ENCODE measurements around the gene DAD1. TPM values are rescaled to one million over a fixed set of nuclear protein-coding genes. Genes with fewer than 3 reads are reported as not detected.

Gene DAD1
- polyA plus RNA-seq, 4 donors = 147 to 313 (median 225) TPM

- 83 to 87% (median 84%) methylated on average over 3 of the region's 3 CpGs for WGBS, 3 donors
- Histone ChIP-seq H3K9me3 (ENCODE audit: control insufficient read depth in 2 of 2, insufficient read depth in 1 of 2, low read depth in 1 of 2, low read length in 1 of 2) (no peaks in the 10 kb centered on the region), H3K4me3 (ENCODE audit: low read depth in 1 of 3, low read length in 3 of 3) (no peak overlapping the region), H3K4me1 (ENCODE audit: control insufficient read depth in 3 of 3, insufficient read depth in 2 of 3, low read depth in 1 of 3, low read length in 2 of 3) (peaks cover 0 to 2% (median 0%) of the 10 kb centered on the region in 3 donors), H3K36me3 (ENCODE audit: control insufficient read depth in 3 of 3, insufficient read depth in 2 of 3, low read depth in 1 of 3, low read length in 3 of 3) (peaks cover 17 to 78% (median 26%) of the 10 kb centered on the region in 3 donors), H3K27me3 (ENCODE audit: control insufficient read depth in 3 of 3, insufficient read depth in 3 of 3, low read length in 3 of 3) (no peaks in the 10 kb centered on the region), H3K27ac (ENCODE audit: low read depth in 1 of 3, low read length in 2 of 3) (no peak overlapping the region)
- no peak for DNase-seq
- no peak for FAIRE-seq
These were observed 18.3 kb upstream of the DAD1 start for GRCh38 chr14:22607291-22607690.

GRCh38 chr14:22606380-22606779, 17.4 kb upstream of the DAD1 start:
- DNase-seq (peak in 1 of 2 donors; percentile 18), FAIRE-seq (no peak)
- H3K27ac ChIP-seq (ENCODE audit: low read depth in 1 of 3, low read length in 2 of 3) = no peak overlapping the region
- peaks cover 17 to 80% (median 33%) of the 10 kb centered on the region in 3 donors for H3K36me3 ChIP-seq (ENCODE audit: control insufficient read depth in 3 of 3, insufficient read depth in 2 of 3, low read depth in 1 of 3, low read length in 3 of 3)
- no peak overlapping the region for H3K4me3 ChIP-seq (ENCODE audit: low read depth in 1 of 3, low read length in 3 of 3)
- H3K4me1 ChIP-seq (ENCODE audit: control insufficient read depth in 3 of 3, insufficient read depth in 2 of 3, low read depth in 1 of 3, low read length in 2 of 3) = peaks cover 0 to 2% (median 0%) of the 10 kb centered on the region in 3 donors
- WGBS, 3 donors = 80 to 84% (median 82%) methylated on average over 6 of the region's 6 CpGs
- no peaks in the 10 kb centered on the region for H3K9me3 ChIP-seq (ENCODE audit: control insufficient read depth in 2 of 2, insufficient read depth in 1 of 2, low read depth in 1 of 2, low read length in 1 of 2)
- no peaks in the 10 kb centered on the region for H3K27me3 ChIP-seq (ENCODE audit: control insufficient read depth in 3 of 3, insufficient read depth in 3 of 3, low read length in 3 of 3)

DNA sequence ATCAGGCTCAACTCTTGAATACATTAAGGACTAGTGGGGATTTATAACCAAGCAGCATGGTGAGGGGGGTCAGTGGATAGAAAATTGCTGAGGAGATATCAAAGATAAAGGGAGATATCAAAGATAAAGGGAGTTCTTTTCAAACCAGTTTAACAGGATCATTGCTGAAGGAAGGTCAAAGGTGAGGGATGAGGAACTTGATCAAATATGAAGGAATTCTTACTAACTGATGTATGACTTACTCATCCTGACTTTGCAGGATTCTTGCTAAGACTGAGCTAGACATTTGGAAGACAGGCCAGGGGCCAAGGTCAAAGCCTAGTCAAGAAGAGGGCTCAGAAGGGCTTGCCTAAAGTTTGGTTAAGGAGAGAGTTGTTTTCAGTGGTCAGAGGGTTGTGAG, 13.8 kb upstream of the DAD1 start:
- H3K27me3 ChIP-seq (ENCODE audit: control insufficient read depth in 3 of 3, insufficient read depth in 3 of 3, low read length in 3 of 3) = no peaks in the 10 kb centered on the region
- no peak overlapping the region for H3K4me3 ChIP-seq (ENCODE audit: low read depth in 1 of 3, low read length in 3 of 3)
- no peaks in the 10 kb centered on the region for H3K9me3 ChIP-seq (ENCODE audit: control insufficient read depth in 2 of 2, insufficient read depth in 1 of 2, low read depth in 1 of 2, low read length in 1 of 2)
- no peak for DNase-seq
- H3K36me3 ChIP-seq (ENCODE audit: control insufficient read depth in 3 of 3, insufficient read depth in 2 of 3, low read depth in 1 of 3, low read length in 3 of 3) = peaks cover 11 to 53% (median 22%) of the 10 kb centered on the region in 3 donors
- no peak for FAIRE-seq
- H3K27ac ChIP-seq (ENCODE audit: low read depth in 1 of 3, low read length in 2 of 3) = no peak overlapping the region
- peaks cover 1 to 13% (median 4%) of the 10 kb centered on the region in 3 donors for H3K4me1 ChIP-seq (ENCODE audit: control insufficient read depth in 3 of 3, insufficient read depth in 2 of 3, low read depth in 1 of 3, low read length in 2 of 3)

- H3K9me3 ChIP-seq (ENCODE audit: control insufficient read depth in 2 of 2, insufficient read depth in 1 of 2, low read depth in 1 of 2, low read length in 1 of 2) = no peaks in the 10 kb centered on the region
- no peak overlapping the region for H3K4me3 ChIP-seq (ENCODE audit: low read depth in 1 of 3, low read length in 3 of 3)
- no peaks in the 10 kb centered on the region for H3K27me3 ChIP-seq (ENCODE audit: control insufficient read depth in 3 of 3, insufficient read depth in 3 of 3, low read length in 3 of 3)
- peaks cover 1 to 15% (median 4%) of the 10 kb centered on the region in 3 donors for H3K4me1 ChIP-seq (ENCODE audit: control insufficient read depth in 3 of 3, insufficient read depth in 2 of 3, low read depth in 1 of 3, low read length in 2 of 3)
- no peak for FAIRE-seq
- WGBS, 3 donors = 86 to 97% (median 96%) methylated on average over 5 of the region's 5 CpGs
- peaks cover 11 to 47% (median 22%) of the 10 kb centered on the region in 3 donors for H3K36me3 ChIP-seq (ENCODE audit: control insufficient read depth in 3 of 3, insufficient read depth in 2 of 3, low read depth in 1 of 3, low read length in 3 of 3)
- no peak overlapping the region for H3K27ac ChIP-seq (ENCODE audit: low read depth in 1 of 3, low read length in 2 of 3)
- DNase-seq = no peak
These were observed 13.0 kb upstream of the DAD1 start for GRCh38 chr14:22601996-22602395.

GRCh38 chr14:22601456-22601855, 12.4 kb upstream of the DAD1 start:
- peaks cover 1 to 15% (median 4%) of the 10 kb centered on the region in 3 donors for H3K4me1 ChIP-seq (ENCODE audit: control insufficient read depth in 3 of 3, insufficient read depth in 2 of 3, low read depth in 1 of 3, low read length in 2 of 3)
- H3K9me3 ChIP-seq (ENCODE audit: control insufficient read depth in 2 of 2, insufficient read depth in 1 of 2, low read depth in 1 of 2, low read length in 1 of 2) = no peaks in the 10 kb centered on the region
- H3K4me3 ChIP-seq (ENCODE audit: low read depth in 1 of 3, low read length in 3 of 3) = no peak overlapping the region
- DNase-seq = no peak
- no peaks in the 10 kb centered on the region for H3K27me3 ChIP-seq (ENCODE audit: control insufficient read depth in 3 of 3, insufficient read depth in 3 of 3, low read length in 3 of 3)
- peaks cover 9 to 46% (median 22%) of the 10 kb centered on the region in 3 donors for H3K36me3 ChIP-seq (ENCODE audit: control insufficient read depth in 3 of 3, insufficient read depth in 2 of 3, low read depth in 1 of 3, low read length in 3 of 3)
- no peak for FAIRE-seq
- H3K27ac ChIP-seq (ENCODE audit: low read depth in 1 of 3, low read length in 2 of 3) = no peak overlapping the region
- WGBS, 3 donors = 87 to 96% (median 91%) methylated on average over 2 of the region's 2 CpGs

DNA sequence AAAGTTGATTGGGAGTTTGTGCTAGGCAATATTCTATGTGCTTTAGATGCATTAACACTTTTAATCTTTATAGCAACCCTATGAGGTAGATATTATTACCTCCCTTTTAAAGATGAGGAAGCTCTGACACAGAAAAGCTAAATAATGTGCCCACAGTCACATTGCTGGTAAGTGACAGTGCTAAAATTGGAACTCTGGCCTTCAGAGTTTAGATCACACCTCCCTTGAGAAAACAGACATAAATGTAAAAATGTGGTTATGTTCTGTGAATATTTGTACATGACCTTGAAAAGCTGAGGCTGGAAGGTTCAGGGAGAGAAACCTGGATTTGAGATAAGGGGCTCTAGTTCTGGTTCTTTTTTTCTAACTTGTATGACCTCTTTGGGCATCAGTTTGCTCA, 11.0 kb upstream of the DAD1 start:
- FAIRE-seq (no peak), DNase-seq (no peak)
- H3K36me3 ChIP-seq (ENCODE audit: control insufficient read depth in 3 of 3, insufficient read depth in 2 of 3, low read depth in 1 of 3, low read length in 3 of 3) = peaks cover 3 to 32% (median 12%) of the 10 kb centered on the region in 3 donors
- H3K27ac ChIP-seq (ENCODE audit: low read depth in 1 of 3, low read length in 2 of 3) = no peak overlapping the region
- no peaks in the 10 kb centered on the region for H3K9me3 ChIP-seq (ENCODE audit: control insufficient read depth in 2 of 2, insufficient read depth in 1 of 2, low read depth in 1 of 2, low read length in 1 of 2)
- H3K4me3 ChIP-seq (ENCODE audit: low read depth in 1 of 3, low read length in 3 of 3) = no peak overlapping the region
- H3K27me3 ChIP-seq (ENCODE audit: control insufficient read depth in 3 of 3, insufficient read depth in 3 of 3, low read length in 3 of 3) = no peaks in the 10 kb centered on the region
- H3K4me1 ChIP-seq (ENCODE audit: control insufficient read depth in 3 of 3, insufficient read depth in 2 of 3, low read depth in 1 of 3, low read length in 2 of 3) = peaks cover 1 to 12% (median 4%) of the 10 kb centered on the region in 3 donors

DNA sequence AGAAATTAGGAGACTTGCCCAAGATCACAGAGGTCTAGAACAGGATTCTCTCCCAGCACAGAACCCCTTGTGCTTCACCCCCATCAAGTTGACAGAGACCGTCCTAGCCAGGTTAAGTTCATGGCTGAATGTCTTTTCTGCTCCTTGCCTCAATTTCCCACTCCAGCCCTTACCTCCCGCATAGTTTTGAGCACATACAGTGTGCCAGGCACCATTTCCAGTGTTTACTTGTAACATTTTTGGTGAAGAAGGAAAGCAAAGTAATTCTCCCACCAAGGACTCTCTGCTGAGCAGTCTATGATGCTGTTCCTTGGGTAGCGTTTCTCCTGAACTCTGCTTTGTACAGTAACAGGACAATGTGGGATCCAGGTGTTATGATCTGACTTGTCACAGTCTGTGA, 10.3 kb upstream of the DAD1 start:
- DNase-seq (no peak), FAIRE-seq (no peak)
- Histone ChIP-seq H3K4me1 (ENCODE audit: control insufficient read depth in 3 of 3, insufficient read depth in 2 of 3, low read depth in 1 of 3, low read length in 2 of 3) (peaks cover 1 to 12% (median 4%) of the 10 kb centered on the region in 3 donors), H3K9me3 (ENCODE audit: control insufficient read depth in 2 of 2, insufficient read depth in 1 of 2, low read depth in 1 of 2, low read length in 1 of 2) (no peaks in the 10 kb centered on the region), H3K27ac (ENCODE audit: low read depth in 1 of 3, low read length in 2 of 3) (peak overlapping the region in 2 of 3 donors; percentile 30 to 99), H3K27me3 (ENCODE audit: control insufficient read depth in 3 of 3, insufficient read depth in 3 of 3, low read length in 3 of 3) (no peaks in the 10 kb centered on the region), H3K4me3 (ENCODE audit: low read depth in 1 of 3, low read length in 3 of 3) (peak overlapping the region in 2 of 3 donors; percentile 64 to 98), H3K36me3 (ENCODE audit: control insufficient read depth in 3 of 3, insufficient read depth in 2 of 3, low read depth in 1 of 3, low read length in 3 of 3) (peaks cover 3 to 25% (median 8%) of the 10 kb centered on the region in 3 donors)
- WGBS, 3 donors = 79 to 91% (median 84%) methylated on average over 3 of the region's 3 CpGs

- peaks cover 1 to 12% (median 4%) of the 10 kb centered on the region in 3 donors for H3K4me1 ChIP-seq (ENCODE audit: control insufficient read depth in 3 of 3, insufficient read depth in 2 of 3, low read depth in 1 of 3, low read length in 2 of 3)
- peak overlapping the region in 2 of 3 donors; percentile 64 to 98 for H3K4me3 ChIP-seq (ENCODE audit: low read depth in 1 of 3, low read length in 3 of 3)
- H3K27me3 ChIP-seq (ENCODE audit: control insufficient read depth in 3 of 3, insufficient read depth in 3 of 3, low read length in 3 of 3) = no peaks in the 10 kb centered on the region
- no peaks in the 10 kb centered on the region for H3K9me3 ChIP-seq (ENCODE audit: control insufficient read depth in 2 of 2, insufficient read depth in 1 of 2, low read depth in 1 of 2, low read length in 1 of 2)
- FAIRE-seq (no peak), DNase-seq (peak; percentile 73 to 78)
- H3K27ac ChIP-seq (ENCODE audit: low read depth in 1 of 3, low read length in 2 of 3) = peak overlapping the region; percentile 82 to 99 (median 84)
- H3K36me3 ChIP-seq (ENCODE audit: control insufficient read depth in 3 of 3, insufficient read depth in 2 of 3, low read depth in 1 of 3, low read length in 3 of 3) = peaks cover 2 to 23% (median 8%) of the 10 kb centered on the region in 3 donors
- WGBS, 3 donors = 1 to 4% (median 4%) methylated on average over 5 of the region's 5 CpGs
These were observed 9.8 kb upstream of the DAD1 start for GRCh38 chr14:22598896-22599244.
